GM18508 (cell line): ENCODE data around the gene GANAB.

Experiments
- ATAC-seq: cut with Tn5 transposase; IDR thresholded peaks from one replicate; pipeline ENCODE4 v1.9.1; 2021; ENCODE audit warnings: moderate number of reproducible peaks; ENCODE audit not compliant: insufficient read depth, unreplicated experiment

The GANAB gene

GRCh38 chr11:62577046-62577714, 69.2 kb downstream of the GANAB start:
- ATAC-seq, result no peak

- no peak for ATAC-seq
These were observed 70.6 kb downstream of the GANAB start for GRCh38 chr11:62575837-62576236.

- ATAC-seq, result no peak
These were observed 71.3 kb downstream of the GANAB start for GRCh38 chr11:62575156-62575555.
